DOHH2 (cell line): ENCODE results near the gene ZNF83.

ENCODE experiments used
- EZH2phosphoT487 ChIP-seq: fragments of 200-600 bp; sonication (generic); IDR thresholded peaks from 2 replicates; pipeline ENCODE4 v1.6.1; 2017; ENCODE audit warnings: borderline replicate concordance, mild to moderate bottlenecking, antibody characterized with exemption, low read length, moderate library complexity, mixed read lengths
- TF ChIP-seq, protein P1 (sequence below): fragments of 200-600 bp; sonication (generic); IDR thresholded peaks from one replicate; pipeline ENCODE4 v1.5.1; 2014; ENCODE audit warnings: antibody characterized with exemption, mild to moderate bottlenecking, low read depth, low read length; ENCODE audit not compliant: poor library complexity, severe bottlenecking

DNA sequence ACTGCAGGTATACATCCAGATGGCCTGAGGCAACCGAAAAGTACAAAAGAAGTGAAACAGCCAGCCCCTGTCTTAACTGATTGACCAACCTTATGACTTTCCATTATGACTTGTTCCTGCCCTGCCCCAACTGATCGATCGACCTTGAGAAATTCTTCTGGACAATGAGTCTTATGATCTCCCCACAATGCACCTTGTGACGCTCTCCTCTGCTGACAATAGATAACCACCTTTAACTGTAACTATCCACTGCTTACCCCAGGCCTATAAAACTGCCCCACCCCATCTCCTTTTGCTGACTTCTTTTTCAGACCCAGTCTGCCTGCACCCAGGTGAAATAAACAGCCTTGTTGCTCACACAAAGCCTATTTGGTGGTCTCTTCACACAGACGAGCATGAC lies 11.2 kb downstream of the ZNF83 start:
- TF ChIP-seq EZH2phosphoT487: no peak
- TF ChIP-seq, protein P1, sequence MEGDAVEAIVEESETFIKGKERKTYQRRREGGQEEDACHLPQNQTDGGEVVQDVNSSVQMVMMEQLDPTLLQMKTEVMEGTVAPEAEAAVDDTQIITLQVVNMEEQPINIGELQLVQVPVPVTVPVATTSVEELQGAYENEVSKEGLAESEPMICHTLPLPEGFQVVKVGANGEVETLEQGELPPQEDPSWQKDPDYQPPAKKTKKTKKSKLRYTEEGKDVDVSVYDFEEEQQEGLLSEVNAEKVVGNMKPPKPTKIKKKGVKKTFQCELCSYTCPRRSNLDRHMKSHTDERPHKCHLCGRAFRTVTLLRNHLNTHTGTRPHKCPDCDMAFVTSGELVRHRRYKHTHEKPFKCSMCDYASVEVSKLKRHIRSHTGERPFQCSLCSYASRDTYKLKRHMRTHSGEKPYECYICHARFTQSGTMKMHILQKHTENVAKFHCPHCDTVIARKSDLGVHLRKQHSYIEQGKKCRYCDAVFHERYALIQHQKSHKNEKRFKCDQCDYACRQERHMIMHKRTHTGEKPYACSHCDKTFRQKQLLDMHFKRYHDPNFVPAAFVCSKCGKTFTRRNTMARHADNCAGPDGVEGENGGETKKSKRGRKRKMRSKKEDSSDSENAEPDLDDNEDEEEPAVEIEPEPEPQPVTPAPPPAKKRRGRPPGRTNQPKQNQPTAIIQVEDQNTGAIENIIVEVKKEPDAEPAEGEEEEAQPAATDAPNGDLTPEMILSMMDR: no peak
